ENCODE results near the gene CTNNA3. TPM values are rescaled to one million over a fixed set of nuclear protein-coding genes. Genes with fewer than 3 reads are reported as not detected.

The CTNNA3 gene
- total RNA-seq, 1 donor from 2014 or later: 3.3 TPM

DNA sequence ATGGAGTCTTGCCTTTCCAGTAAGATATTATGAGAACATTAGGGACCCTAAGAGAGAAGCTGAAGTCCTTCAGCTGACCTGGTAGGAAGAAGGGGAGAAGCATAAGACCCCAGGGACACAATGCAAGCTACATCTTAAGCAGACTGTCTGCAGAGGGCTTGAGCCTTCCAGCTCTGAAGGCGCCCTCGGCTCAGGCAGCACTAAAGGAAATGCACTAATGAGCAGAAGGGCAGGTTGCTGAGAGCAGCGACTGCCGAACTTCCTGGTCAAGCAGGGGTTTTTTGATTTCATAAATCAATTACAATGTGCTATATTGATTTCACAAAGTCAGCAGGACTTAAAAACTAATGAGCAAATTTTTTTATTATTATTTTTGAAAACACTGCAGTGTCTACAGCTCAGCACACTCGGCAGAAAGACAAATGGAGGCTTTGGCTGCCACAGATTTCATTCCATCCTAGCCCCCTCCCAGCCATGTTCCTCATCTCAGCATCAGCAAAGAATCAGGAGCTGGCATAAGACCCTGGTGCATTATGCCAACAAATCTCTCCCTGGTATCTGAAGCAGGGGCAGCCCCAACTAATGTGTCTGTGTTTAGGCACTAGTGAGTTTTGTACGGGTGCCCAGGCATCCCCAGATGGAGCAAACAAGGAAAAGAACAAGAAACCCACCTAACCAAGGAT is 713.1 kb downstream of the CTNNA3 start:
- no peak overlapping the region for H3K4me3 Mint-ChIP-seq (ENCODE audit: unreplicated experiment)
- DNase-seq: no peak
- no peaks in the 10 kb centered on the region for H3K4me1 Mint-ChIP-seq (ENCODE audit: low read depth, unreplicated experiment)
- H3K9me3 Mint-ChIP-seq (ENCODE audit: unreplicated experiment): no peaks in the 10 kb centered on the region
- TF ChIP-seq, protein P1, sequence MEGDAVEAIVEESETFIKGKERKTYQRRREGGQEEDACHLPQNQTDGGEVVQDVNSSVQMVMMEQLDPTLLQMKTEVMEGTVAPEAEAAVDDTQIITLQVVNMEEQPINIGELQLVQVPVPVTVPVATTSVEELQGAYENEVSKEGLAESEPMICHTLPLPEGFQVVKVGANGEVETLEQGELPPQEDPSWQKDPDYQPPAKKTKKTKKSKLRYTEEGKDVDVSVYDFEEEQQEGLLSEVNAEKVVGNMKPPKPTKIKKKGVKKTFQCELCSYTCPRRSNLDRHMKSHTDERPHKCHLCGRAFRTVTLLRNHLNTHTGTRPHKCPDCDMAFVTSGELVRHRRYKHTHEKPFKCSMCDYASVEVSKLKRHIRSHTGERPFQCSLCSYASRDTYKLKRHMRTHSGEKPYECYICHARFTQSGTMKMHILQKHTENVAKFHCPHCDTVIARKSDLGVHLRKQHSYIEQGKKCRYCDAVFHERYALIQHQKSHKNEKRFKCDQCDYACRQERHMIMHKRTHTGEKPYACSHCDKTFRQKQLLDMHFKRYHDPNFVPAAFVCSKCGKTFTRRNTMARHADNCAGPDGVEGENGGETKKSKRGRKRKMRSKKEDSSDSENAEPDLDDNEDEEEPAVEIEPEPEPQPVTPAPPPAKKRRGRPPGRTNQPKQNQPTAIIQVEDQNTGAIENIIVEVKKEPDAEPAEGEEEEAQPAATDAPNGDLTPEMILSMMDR (IDR thresholded peaks at IDR 0.05; ENCODE audit: partially characterized antibody, unreplicated experiment): no peak
- H3K27ac Mint-ChIP-seq (ENCODE audit: unreplicated experiment): no peak overlapping the region
- H3K27me3 Mint-ChIP-seq (ENCODE audit: unreplicated experiment): peaks cover 2% of the 10 kb centered on the region
- no peaks in the 10 kb centered on the region for H3K36me3 Mint-ChIP-seq (ENCODE audit: unreplicated experiment)

DNA sequence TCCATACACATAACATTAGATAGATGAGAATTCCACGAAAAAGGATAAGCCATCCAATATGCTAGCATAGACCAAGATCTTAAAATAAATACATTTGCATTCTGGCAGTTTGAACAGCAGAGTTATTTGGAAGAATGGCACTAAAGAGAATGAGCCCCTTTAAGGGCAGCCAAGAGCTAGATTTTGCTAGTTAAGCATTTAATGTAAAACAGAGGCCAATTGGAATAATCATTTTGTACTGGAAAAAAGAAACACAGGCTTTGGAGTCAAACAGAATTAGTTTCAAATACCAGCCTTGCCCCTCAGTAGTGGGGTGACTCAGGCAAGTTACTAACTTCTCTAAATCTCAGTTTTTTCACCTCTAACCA is 714.0 kb downstream of the CTNNA3 start:
- DNase-seq: no peak
- Mint-ChIP-seq H3K36me3 (ENCODE audit: unreplicated experiment) (no peaks in the 10 kb centered on the region), H3K4me3 (ENCODE audit: unreplicated experiment) (no peak overlapping the region), H3K9me3 (ENCODE audit: unreplicated experiment) (no peaks in the 10 kb centered on the region), H3K27ac (ENCODE audit: unreplicated experiment) (no peak overlapping the region), H3K27me3 (ENCODE audit: unreplicated experiment) (peaks cover 2% of the 10 kb centered on the region), H3K4me1 (ENCODE audit: low read depth, unreplicated experiment) (no peaks in the 10 kb centered on the region)
- TF ChIP-seq, protein P1 (IDR thresholded peaks at IDR 0.05; ENCODE audit: partially characterized antibody, unreplicated experiment): no peak

DNA sequence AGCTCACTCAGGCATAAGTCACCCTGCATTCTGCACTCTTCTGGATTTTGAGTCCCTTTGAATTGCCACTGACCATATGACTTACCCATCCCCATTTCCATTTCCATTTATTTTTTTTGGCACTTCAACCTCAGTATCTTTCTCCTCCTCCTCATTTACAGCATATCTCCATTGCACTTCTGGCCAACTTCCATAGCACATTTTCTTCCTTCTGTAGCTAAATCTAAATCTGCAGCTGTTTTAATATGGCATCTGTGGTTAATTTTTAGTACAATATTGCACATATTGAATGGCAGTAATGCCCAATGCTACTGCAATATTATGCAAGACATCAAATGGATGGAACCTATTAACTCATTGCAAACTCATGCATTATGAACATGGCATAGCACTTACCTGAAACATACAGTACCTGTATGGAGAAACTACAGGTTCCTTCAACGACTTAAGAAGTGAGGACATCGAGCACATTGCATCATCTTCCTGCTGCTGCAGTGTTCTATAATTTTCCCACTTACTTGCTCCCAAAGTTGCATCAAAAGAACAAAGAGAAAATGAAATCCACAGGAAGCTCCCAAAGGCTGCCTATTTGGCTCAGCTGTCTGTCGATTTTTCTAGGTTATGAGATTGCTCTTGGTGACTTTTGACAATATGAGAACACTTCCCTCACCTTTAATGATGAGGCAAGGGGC is 714.5 kb downstream of the CTNNA3 start:
- Mint-ChIP-seq H3K36me3 (ENCODE audit: unreplicated experiment) (no peaks in the 10 kb centered on the region), H3K27me3 (ENCODE audit: unreplicated experiment) (peaks cover 2% of the 10 kb centered on the region), H3K4me1 (ENCODE audit: low read depth, unreplicated experiment) (no peaks in the 10 kb centered on the region), H3K4me3 (ENCODE audit: unreplicated experiment) (no peak overlapping the region), H3K9me3 (ENCODE audit: unreplicated experiment) (no peaks in the 10 kb centered on the region), H3K27ac (ENCODE audit: unreplicated experiment) (no peak overlapping the region)
- TF ChIP-seq, protein P1 (IDR thresholded peaks at IDR 0.05; ENCODE audit: partially characterized antibody, unreplicated experiment): no peak
- no peak for DNase-seq

DNA sequence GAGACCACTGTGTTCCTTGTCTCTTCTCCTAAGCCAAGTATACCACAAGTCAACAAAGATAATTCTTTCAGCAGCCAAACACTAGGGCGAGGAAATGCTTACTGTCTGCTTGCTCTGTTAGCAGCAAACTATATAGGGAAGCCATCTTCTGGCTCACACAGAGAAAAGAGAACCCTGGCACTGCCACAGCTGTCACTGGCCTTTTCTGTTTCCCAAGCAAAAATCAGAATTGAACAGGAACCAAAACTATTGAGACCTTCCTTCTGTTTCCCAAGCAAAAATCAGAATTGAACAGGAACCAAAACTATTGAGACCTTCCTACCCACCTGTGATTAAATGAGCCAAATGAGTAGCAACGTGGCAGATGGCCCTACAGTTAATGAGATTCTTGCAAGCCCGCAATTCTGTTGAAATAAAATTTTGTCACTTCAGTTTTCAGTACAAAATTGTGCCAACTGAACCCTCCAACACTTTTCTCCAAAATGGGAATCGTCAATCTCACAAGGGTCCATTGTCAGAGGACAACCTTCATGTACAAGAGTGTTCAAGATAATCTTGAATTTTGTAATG is 715.7 kb downstream of the CTNNA3 start:
- H3K4me1 Mint-ChIP-seq (ENCODE audit: low read depth, unreplicated experiment): no peaks in the 10 kb centered on the region
- no peak overlapping the region for H3K27ac Mint-ChIP-seq (ENCODE audit: unreplicated experiment)

More for the DNA sequence above, 715.7 kb downstream of the CTNNA3 start:
- DNase-seq: no peak
- Mint-ChIP-seq H3K4me3 (ENCODE audit: unreplicated experiment) (no peak overlapping the region), H3K36me3 (ENCODE audit: unreplicated experiment) (no peaks in the 10 kb centered on the region), H3K27me3 (ENCODE audit: unreplicated experiment) (peaks cover 2% of the 10 kb centered on the region), H3K9me3 (ENCODE audit: unreplicated experiment) (no peaks in the 10 kb centered on the region)
- TF ChIP-seq, protein P1 (IDR thresholded peaks at IDR 0.05; ENCODE audit: partially characterized antibody, unreplicated experiment): no peak
